DMS 273 (cell line): ENCODE data around the gene PPP1R7.

Experiments used
- DNase-seq: peaks from one replicate; lab custom pipeline; 2025; ENCODE audit not compliant: unreplicated experiment; lab: John Stamatoyannopoulos, UW

The PPP1R7 gene

DNA sequence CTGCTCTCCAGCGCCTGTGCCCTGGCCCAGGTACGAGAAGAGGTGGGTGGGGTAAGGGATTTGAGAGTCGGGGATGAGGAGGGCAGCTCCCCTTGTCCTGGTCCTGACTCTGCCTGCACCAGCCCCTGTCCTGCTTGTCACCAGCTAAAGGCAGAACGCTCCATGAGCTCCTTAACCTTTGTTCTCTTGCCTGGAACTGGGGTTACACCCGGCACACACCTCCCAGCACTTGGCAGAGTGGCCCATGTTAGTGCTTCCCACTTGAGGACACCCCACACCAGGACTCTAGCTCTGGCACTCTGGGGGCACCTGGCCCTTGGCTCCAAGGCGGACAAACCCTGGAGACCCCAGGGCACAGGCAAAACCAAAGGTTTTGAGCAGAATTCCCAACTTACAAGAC, 57.4 kb downstream of the PPP1R7 start:
- DNase-seq = no peak

DNA sequence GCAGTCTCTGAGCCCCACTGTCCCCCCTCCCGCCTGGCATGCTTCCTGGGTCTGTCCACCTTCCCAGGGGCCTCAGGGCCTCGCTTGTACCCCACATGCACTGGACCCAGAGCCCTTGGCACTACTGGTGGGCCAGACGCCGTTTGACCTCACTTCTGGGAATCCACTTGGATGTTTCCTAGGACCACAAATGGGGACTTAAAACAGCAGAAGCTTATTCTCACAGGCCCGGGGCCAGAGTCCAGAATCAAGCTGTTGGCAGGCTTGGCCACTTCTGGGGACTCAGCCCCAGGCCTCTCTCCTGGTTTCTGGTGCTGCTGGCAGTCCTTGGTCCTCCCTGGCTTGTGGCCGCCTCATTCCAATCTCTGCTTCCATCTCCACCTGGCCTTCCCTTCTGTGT, 57.8 kb downstream of the PPP1R7 start:
- no peak for DNase-seq

DNA sequence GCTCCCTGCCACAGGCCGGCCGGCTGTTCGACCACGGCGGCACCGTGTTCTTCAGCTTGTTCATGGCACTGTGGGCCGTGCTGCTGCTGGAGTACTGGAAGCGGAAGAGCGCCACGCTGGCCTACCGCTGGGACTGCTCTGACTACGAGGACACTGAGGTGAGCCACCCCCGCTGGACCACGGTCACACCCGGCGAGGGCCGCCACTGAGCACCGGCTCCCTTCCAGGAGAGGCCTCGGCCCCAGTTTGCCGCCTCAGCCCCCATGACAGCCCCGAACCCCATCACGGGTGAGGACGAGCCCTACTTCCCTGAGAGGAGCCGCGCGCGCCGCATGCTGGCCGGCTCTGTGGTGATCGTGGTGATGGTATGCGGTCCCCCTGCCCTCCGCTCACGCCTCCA, 59.0 kb downstream of the PPP1R7 start:
- DNase-seq = no peak

DNA sequence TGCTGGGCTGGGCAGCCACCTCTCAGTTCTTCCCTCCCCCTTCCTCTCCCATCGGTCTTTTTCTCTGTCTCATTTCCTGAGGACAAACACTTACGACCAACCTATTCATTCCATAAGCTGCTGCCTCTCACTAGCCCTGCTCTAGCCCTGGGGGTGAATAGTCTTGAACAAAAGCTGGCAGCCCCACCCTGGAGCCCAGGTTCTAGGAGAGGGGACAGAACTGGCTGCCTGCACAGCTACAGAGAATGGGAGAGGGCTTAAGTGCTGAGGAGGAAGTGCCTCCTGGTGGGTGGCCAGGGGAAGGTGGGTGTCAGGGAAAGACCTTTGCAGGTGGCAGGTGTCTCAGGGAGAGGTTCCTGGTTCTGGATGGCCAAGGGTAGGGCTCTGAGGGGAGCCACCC, 61.0 kb downstream of the PPP1R7 start:
- no peak for DNase-seq

DNA sequence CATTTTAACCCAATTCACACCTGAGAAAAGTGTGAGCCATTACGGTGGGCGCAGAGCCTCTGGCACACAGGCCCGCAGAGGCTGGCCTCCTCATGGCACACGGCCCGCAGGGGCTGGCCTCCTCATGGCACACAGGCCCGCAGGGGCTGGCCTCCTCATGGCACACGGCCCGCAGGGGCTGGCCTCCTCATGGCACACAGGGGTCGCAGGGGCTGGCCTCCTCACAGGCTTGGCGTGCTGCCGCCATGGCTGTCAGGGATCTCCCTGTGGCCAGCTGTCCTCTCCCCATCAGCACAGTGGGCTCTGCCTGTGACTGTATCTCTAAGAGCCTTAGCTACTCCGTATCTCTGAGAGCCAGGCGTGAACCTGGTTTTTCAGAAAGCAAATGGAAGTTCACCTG, 62.8 kb downstream of the PPP1R7 start:
- no peak for DNase-seq

DNA sequence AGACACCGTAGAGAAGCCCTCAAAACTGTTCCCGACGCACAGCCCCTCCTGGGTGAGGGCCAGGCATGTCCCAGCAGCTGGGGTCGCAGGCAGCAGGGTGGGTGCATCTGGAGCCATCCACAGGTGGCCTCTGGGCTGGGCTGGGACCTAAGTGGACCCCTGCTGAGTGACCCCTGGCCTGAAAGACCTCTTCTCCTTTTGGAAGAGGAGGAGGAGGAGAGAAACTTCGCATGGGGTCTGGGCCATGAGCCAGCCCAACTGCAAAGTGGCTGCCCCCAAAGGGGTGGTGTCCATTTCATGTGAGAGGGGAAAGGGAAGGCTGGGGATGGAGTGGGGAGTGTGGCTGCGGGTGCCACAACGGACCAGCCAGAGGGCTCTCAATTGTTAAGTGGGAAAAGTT, 63.3 kb downstream of the PPP1R7 start:
- DNase-seq = no peak

DNA sequence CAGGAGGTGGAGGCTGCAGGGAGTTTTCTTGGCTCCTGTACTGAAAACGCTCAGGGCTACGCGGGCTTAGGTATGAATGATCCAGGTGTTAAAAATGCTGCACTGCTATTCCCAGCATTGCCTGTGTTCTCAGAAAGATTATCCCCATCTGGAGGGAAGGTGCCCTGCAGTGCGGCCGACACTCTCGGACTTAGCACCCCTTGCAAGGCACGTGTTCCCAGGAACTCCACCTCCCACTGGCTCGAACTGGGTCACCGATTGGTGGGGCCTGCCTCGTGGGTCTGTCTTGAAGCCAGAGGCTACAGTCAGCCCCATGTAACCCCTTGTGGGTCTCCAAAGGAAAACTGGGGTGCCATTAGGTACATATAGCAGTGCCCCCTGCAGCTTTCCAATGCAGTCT, 63.9 kb downstream of the PPP1R7 start:
- no peak for DNase-seq

DNA sequence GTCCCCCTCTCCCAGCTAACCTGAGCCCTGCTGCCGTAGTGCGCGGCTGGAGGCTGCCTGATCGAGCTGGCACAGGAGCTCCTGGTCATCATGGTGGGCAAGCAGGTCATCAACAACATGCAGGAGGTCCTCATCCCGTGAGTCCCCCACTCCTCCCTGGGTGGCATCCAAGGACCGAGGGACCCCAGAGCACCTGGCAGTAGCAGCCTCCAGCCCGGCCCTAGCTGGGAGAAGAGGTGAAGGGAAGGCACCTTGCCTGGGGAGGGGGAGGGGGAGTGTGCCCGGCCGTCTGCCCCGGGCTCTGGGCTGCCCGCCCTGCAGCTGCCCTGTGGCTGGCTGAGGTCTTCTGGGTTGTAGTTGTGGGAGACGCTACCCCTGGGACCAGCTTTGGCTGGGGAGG, 64.5 kb downstream of the PPP1R7 start:
- no peak for DNase-seq

DNA sequence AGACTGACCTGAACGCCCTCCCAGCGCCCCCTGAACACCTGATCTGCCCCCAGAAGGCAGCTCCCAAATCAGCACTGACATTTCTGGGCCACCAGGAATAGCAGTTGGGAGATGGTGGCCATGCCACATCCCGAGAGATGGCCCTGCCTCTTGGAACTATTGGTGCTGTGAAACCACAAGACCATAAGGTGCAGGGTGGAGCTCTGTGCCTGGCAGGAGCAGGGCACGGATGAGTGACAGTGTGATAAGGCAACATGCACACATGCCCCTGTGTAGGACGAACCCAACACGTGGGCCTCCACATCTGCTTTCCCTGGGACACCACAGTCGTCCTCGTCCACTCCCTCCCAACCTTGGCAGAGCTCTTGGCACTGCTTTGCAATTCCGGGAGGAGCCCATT, 65.2 kb downstream of the PPP1R7 start:
- DNase-seq = peak; percentile 75

DNA sequence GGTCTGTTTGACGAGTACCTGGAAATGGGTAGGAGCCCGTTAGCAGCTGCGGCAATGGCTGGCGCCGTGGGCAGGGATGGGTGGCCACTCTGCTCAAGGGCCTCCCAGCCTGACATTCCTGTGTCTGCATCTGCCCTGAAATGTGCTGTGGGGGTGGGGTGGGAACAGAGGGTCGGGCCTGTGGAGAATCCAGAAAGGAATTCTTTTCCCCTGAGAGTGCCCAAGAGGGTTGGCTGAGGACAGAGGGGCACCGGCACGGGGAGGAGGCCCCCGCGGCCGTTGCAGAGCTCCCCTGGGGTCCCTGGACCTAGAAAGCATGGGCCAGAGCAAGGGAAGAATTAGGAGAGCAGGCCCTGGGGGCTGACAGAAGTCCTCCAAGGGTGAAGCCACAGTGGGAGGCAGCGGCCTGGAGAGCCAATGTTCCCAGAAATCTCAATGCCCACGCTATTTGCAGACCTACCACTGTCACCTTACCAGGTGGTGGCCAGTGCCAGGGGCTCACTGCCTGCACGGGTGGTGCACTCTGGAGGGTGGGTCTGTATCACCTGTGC, 66.0 kb downstream of the PPP1R7 start:
- no peak for DNase-seq

DNA sequence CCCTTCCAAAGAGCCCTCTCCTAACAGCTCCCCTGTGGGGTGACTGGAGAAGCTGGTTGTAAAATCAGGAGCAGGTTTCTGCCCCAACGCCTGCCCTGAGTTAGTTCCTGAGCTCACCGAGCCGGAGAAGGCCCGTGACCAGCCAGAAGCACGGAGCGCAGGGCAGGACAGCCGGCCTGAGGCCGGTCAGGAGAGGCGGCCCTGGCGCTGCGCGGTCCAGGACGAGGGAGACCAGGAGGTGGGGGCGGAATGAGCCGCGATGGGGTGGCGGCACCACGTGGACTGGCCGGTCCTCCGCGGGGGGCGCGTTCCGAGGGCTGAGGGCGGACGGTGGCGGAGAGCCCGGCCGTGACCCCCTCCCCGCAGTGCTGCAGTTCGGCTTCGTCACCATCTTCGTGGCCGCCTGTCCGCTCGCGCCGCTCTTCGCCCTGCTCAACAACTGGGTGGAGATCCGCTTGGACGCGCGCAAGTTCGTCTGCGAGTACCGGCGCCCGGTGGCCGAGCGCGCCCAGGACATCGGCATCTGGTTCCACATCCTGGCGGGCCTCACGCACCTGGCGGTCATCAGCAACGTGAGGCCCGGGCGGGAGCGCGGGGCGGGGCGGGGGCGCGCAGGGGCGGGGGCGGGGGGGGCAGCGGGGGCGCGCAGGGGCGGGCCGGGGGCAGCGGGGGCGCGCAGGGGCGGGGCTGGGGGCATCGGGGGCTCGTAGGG, 67.2 kb downstream of the PPP1R7 start:
- peak; percentile 73 for DNase-seq

DNA sequence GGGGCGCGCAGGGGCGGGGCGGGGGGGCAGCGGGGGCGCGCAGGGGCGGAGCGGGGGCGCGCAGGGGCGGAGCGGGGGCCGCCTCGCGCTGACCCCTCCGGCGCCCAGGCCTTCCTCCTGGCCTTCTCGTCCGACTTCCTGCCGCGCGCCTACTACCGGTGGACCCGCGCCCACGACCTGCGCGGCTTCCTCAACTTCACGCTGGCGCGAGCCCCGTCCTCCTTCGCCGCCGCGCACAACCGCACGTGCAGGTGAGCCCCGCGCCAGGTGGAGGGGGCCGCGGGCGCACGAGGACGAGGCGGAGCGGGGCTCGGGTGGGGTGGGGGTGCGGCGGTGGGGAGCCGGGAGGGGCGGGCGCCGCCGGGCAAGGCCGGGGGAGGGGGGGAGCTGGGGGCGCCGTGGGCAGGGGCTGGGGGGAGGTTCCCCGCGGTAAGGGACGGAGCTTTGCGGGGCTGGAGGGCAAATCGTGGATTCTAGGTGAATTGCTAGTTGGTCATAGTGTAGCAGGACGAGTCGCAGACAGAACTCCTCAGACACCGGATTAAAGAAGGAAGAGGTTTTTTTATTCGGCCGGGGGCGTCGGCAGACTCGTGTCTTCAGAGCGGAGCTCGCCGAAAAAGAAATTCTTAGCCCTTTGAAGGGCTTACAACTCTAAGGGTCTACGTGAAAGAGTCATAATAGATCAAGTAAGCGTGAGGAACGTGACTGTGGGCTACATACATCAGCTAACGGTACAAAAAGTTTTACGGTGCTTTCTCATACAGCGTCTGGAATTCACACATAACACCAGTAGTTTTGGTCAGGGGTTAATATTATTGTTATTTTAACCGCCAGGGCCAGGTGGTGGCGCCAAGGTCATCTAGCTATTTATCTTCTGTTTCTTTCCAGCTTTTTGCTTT, 68.1 kb downstream of the PPP1R7 start:
- peak; percentile 63 for DNase-seq

DNA sequence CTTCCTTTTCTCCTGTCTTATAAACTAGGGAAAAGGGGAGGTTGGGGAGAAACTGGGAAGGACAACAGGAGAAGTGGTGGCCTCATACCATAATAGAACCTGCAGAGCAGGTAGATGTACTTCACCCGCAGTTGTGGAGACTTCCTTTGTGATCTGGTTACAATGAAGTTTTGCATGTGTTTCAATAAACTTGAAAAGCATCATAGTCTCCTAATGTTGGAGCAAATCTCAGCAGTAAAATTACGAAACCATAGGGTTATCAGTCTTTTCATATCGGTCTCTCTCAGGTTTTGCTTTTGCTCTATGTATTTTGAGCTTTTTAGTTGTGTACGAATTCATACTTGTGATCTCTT, 68.7 kb downstream of the PPP1R7 start:
- DNase-seq = no peak

DNA sequence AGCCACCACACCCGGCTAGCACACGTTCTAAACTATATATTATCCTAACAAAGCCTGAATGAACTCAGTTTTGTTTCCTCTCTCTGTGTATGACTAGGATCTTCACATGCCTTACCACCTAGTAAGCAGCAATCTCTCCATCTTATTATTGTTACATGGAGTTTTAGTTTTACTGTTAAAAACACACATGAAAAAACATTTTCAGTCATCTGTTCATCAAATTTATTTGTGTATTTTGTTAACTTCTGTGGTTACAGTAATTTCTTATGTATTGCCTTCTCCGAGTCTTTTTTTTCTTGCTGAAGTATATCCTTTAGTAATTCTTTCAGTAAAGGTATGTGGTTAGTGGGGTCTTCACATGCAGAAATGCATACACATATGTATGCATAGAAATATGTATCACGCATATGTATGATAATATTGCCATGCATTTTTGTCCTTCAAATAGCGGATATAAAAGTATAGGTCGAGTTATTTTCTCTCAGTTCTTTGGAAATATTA, 69.6 kb downstream of the PPP1R7 start:
- DNase-seq = no peak

DNA sequence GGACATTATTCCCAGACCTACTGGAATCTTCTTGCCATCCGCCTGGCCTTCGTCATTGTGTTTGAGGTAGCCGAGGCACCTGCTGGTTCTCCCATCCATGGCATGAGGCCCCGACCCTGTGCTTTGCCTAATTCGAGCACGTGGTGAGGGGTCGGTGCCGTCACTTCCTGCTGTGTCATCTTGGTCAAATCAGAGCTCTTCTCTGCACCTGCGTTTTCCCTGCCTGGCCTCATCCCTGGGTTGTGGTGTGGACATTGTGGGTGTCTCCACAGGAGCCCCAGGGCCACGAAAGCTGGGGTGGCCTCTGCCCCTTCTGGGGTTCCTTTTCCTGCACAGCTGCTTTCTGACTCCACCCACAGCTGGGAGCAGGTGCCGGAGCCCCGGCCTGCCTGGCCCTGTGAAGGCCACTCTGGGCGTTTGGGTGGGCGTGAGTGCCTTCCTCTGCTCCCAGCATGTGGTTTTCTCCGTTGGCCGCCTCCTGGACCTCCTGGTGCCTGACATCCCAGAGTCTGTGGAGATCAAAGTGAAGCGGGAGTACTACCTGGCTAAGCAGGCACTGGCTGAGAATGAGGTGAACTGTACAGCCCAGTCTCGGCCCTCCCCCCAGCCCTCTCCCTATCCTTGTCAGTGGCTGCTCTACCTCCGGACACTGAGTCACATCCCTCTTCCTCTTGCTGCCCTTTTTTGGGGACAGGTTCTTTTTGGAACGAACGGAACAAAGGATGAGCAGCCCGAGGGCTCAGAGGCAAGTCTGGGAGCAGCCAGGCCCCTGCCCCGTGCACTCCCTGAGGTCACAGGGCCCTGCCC, 73.1 kb downstream of the PPP1R7 start:
- DNase-seq = no peak

DNA sequence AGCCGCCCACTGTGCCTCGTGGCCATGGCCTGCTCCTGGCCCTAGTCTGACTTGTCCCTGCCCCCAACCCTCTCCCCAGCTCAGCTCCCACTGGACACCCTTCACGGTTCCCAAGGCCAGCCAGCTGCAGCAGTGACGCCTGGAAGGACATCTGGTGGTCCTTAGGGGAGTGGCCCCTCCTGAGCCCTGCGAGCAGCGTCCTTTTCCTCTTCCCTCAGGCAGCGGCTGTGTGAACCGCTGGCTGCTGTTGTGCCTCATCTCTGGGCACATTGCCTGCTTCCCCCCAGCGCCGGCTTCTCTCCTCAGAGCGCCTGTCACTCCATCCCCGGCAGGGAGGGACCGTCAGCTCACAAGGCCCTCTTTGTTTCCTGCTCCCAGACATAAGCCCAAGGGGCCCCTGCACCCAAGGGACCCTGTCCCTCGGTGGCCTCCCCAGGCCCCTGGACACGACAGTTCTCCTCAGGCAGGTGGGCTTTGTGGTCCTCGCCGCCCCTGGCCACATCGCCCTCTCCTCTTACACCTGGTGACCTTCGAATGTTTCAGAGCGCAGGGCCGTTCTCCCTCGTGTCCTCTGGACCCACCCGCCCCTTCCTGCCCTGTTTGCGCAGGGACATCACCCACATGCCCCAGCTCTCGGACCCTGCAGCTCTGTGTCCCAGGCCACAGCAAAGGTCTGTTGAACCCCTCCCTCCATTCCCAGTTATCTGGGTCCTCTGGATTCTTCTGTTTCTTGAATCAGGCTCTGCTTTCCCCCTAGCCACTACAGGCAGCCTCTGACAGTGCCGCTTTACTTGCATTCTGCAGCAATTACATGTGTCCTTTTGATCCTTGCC, 74.0 kb downstream of the PPP1R7 start:
- peak; percentile 43 for DNase-seq

DNA sequence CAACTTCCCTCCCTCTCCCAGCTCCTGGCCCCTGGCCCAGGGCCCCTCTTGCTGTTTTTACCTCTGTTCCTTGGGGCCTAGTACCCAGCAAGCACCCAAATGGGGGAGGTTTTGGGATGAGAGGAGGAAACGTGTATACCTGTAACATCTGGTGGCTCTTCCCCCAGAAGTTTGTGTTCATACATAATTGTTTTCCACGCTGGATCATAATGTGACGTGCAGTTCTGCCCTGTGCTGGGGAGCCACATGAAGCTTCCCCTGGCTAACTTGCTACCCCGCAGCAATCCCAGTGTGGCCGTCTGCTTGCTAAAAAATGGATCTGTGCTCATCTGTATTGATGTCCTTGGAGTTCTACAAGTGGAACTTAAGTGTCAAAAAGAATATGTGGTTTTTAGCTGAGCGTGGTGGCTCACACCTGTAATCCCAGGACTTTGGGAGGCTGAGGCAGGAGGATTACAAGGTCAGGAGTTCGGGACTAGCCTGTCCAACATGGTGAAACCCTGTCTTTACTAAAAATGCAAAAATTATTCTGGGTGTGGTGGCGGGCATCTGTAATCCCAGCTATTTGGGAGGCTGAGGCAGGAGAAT, 74.7 kb downstream of the PPP1R7 start:
- no peak for DNase-seq

DNA sequence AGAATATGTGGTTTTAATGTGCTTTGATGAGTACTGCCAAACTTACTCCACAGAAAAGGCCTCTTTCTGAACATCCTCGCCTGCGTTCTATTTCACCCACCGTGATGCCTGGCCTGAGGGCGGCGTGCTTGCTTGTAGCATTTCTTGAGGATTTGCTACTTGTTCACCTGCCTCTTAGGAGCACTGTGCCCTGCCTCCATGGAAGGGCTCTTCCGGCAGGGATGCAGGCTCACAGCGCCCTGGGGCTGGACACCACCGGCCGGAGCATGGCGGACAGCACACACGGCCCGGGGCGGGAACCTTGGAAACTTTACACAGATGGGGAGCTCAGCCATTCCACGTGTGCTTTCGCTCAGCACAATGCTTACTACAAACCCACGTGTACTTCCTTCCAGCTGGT, 75.3 kb downstream of the PPP1R7 start:
- DNase-seq = no peak

DNA sequence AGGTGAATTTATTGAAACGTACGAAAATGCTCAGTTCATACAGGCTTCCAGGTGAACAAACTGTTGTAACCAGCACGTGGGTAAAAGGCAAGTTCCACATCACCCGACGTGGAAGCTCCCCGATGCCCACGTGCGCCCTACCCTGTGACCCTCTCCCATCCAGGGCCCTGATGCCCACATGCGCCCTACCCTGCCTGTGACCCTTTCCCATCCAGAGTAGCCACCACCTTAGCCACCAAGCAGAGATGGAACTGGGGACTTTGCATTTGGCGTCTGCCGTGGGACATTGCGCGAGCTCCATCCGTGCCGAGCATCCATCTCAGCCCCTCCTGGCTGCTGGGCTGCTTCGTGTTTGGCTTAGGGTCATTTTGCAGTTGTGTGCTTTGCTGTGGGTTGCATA, 75.7 kb downstream of the PPP1R7 start:
- no peak for DNase-seq
